Gastroesophageal sphincter (tissue), 4 donors: ENCODE results near the gene PSAP. TPM values are rescaled to one million over a fixed set of nuclear protein-coding genes. Genes with fewer than 3 reads are reported as not detected.

ENCODE experiments used
- ATAC-seq: fragments of 150-250 bp; one replicate; pipeline ENCODE4 v1.9.1; 2016; ENCODE audit warnings: mild to moderate bottlenecking, moderate library complexity
- H3K27ac ChIP-seq, 4 donors: fragments of 200-600 bp; sonication (generic) in 3 of 4; 1 replicate in 3 of 4; 2 replicates in 1 of 4; pipeline ENCODE4 v1.5.1; 2016 to 2019
- H3K27me3 ChIP-seq: fragments of 200-600 bp; sonication (generic); one replicate; pipeline ENCODE4 v1.5.1; 2019
- H3K36me3 ChIP-seq, 2 donors: fragments of 200-600 bp; sonication (generic); one replicate each; pipeline ENCODE4 v1.5.1; 2019; ENCODE audit warnings: control low read depth in 1 of 2
- H3K4me1 ChIP-seq, 3 donors: fragments of 200-600 bp; sonication (generic); 1 replicate in 2 of 3; 2 replicates in 1 of 3; pipeline ENCODE4 v1.5.1; 2016 to 2019; ENCODE audit warnings: control low read depth in 2 of 3
- H3K4me3 ChIP-seq, 2 donors: fragments of 200-600 bp; sonication (generic); one replicate each; pipeline ENCODE4 v1.5.1; 2019; ENCODE audit warnings: mild to moderate bottlenecking in 1 of 2, moderate library complexity in 1 of 2
- H3K9me3 ChIP-seq, 3 donors: fragments of 200-600 bp; sonication (generic); one replicate each; pipeline ENCODE4 v1.5.1; 2017 to 2019; ENCODE audit warnings: control low read depth in 2 of 3
- CTCF ChIP-seq, 4 experiments: fragments of 200-600 bp in 2 of 4; fragments of 450-650 bp in 2 of 4; sonication (generic) in 1 of 4; IDR thresholded peaks; one replicate each; pipeline ENCODE4 v1.5.1; 2017 to 2019; ENCODE audit warnings: antibody characterized with exemption in 4 of 4, mild to moderate bottlenecking in 2 of 4, moderate library complexity in 2 of 4
- EP300 ChIP-seq: sonication (generic); formaldehyde crosslinking; IDR thresholded peaks from one replicate; pipeline ENCODE4 v1.6.1; 2017; ENCODE audit warnings: antibody characterized with exemption, mild to moderate bottlenecking
- POLR2A ChIP-seq, 2 donors: fragments of 450-650 bp; IDR thresholded peaks; one replicate each; pipeline ENCODE4 v1.6.1; 2017; ENCODE audit warnings: antibody characterized with exemption in 2 of 2, mild to moderate bottlenecking in 2 of 2, moderate library complexity in 1 of 2
- POLR2AphosphoS5 ChIP-seq: sonication (generic); formaldehyde crosslinking; IDR thresholded peaks from one replicate; pipeline ENCODE4 v1.6.1; 2017; ENCODE audit warnings: antibody characterized with exemption
- WGBS, 2 donors: methylation state at CpG; one replicate each; pipeline ENCODE4 v1.1.5; 2018; ENCODE audit warnings: low coverage in 1 of 2; 5-methylcytosine and 5-hydroxymethylcytosine counted together
- total RNA-seq, 4 donors: library from RNA; depleted of rRNA; stranded (reverse); fragments of >200 nt; gene quantifications; one replicate each; pipeline ENCODE4 v1.1.0, GENCODE V29; 2016

PSAP gene
- total RNA-seq, 4 donors from 2014 or later = 604 to 881 (median 718) TPM

- Histone ChIP-seq H3K4me3 (no peak overlapping the region), H3K27ac (no peak overlapping the region), H3K4me1 (peaks cover 0 to 21% (median 4%) of the 10 kb centered on the region in 3 donors), H3K27me3 (no peaks in the 10 kb centered on the region), H3K9me3 (no peaks in the 10 kb centered on the region), H3K36me3 (peaks cover 0 to 27% of the 10 kb centered on the region in 2 donors)
- 76 to 83% methylated on average over 7 to 11 of the region's 19 CpGs for WGBS, 2 donors
- TF ChIP-seq POLR2A (IDR thresholded peaks at IDR 0.05) (no peak), CTCF (IDR thresholded peaks at IDR 0.05) (no peak), EP300 (no peak), POLR2AphosphoS5 (no peak)
- no peak for ATAC-seq
Measured at GRCh38 chr10:71811351-71811750, 39.7 kb downstream of the PSAP start.

DNA sequence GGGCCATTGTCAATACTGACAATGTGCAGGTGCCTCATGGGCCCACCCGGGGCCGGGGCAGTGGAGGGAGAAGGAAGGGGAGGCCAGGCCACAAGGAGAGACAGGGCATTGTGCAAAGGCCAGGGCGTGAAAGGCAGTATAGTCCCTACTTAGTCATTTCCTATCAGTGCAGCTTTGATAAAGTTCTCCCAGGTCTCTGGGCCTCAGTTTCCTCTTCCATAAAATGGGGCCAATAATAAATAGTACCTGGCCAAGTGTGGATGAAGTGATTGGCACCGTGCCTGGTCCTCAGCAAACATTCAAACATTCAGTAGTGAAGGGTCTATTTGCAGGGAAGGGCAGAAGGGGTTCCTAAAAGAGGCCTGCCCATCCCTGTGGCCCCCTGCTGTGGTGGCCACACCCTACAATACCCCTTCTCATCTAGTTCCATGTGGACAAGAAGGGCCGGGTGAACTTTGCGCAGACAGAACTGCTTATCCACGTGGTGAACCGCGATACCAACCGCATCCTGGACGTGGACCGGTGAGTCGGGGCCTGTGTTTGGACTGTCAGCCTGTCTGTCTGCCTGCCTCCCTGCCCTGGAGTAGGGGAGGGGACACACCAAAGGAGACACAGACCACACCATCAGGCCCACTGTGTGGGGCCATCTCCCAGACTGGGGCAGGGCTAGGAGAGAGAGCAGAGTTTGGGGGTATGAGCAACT, 40.9 kb downstream of the PSAP start:
- H3K36me3 ChIP-seq = peaks cover 0 to 16% of the 10 kb centered on the region in 2 donors
- no peak overlapping the region for H3K4me3 ChIP-seq
- no peak for ATAC-seq
- H3K27ac ChIP-seq = no peak overlapping the region
- TF ChIP-seq POLR2A (IDR thresholded peaks at IDR 0.05) = no peak
- no peak for TF ChIP-seq POLR2AphosphoS5
- no peak for TF ChIP-seq CTCF (IDR thresholded peaks at IDR 0.05)
- no peak for TF ChIP-seq EP300
- H3K4me1 ChIP-seq = peaks cover 0 to 24% (median 4%) of the 10 kb centered on the region in 3 donors
- H3K27me3 ChIP-seq = no peaks in the 10 kb centered on the region
- H3K9me3 ChIP-seq = no peaks in the 10 kb centered on the region
- WGBS, 2 donors = 73 to 88% methylated on average over 3 to 11 of the region's 13 CpGs

DNA sequence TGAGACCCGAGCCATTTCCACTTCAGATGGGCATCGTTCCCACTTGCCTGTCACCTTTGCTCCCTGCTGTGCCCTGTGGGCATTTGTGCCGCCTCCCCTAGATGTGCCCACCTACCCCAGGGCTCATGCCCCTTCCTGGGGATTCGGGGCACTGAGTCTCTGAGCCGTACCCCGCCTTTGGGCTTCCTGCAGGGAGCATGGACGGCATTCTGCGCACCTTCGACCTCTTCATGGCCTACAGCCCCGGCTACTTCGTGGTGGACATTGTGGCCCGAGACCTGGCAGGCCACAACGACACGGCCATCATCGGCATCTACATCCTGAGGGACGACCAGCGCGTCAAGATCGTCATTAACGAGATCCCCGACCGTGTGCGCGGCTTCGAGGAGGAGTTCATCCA, 41.4 kb downstream of the PSAP start:
- ATAC-seq = no peak
- Histone ChIP-seq H3K27ac (no peak overlapping the region), H3K27me3 (no peaks in the 10 kb centered on the region), H3K4me3 (no peak overlapping the region), H3K36me3 (peaks cover 0 to 10% of the 10 kb centered on the region in 2 donors), H3K9me3 (no peaks in the 10 kb centered on the region), H3K4me1 (peaks cover 0 to 24% (median 4%) of the 10 kb centered on the region in 3 donors)
- TF ChIP-seq POLR2AphosphoS5 (no peak), EP300 (no peak), CTCF (IDR thresholded peaks at IDR 0.05) (no peak), POLR2A (IDR thresholded peaks at IDR 0.05) (no peak)
- WGBS, 2 donors = 89 to 93% methylated on average over 12 to 13 of the region's 25 CpGs

DNA sequence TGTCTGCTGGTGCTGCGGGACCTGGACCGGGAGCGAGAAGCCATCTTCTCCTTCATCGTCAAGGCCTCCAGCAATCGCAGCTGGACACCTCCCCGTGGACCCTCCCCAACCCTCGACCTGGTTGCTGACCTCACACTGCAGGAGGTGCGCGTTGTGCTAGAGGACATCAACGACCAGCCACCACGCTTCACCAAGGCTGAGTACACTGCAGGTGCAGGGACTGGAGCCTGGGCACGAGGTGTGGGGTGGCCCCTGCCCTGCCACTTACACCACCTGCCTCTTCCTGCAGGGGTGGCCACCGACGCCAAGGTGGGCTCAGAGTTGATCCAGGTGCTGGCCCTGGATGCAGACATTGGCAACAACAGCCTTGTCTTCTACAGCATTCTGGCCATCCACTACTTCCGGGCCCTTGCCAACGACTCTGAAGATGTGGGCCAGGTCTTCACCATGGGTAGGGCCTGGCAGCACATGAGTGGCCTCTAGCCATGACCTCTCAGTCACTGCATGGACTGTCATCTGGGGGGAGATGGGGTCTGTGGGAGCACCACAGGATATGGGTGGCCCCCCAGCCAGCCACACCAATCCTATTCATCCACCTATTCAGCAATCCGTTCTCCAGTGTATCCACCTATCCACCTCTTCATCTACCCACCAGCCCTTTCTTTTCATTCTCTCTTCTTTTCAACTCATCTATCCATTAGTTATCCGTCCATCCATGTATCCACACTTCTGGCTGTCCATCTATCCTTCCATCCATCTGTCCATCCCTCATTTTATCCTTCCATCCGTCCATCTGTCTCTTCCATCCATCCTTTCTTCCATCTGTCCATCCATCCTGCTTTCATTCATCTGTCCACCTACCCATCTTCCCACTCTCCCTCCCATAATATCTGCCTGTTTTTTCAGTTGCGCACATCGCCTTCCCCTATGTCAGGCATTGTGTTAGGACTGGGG, 43.2 kb downstream of the PSAP start:
- no peak for ATAC-seq
- Histone ChIP-seq H3K27me3 (no peaks in the 10 kb centered on the region), H3K4me3 (no peak overlapping the region), H3K36me3 (peaks cover 0 to 1% of the 10 kb centered on the region in 2 donors), H3K9me3 (no peaks in the 10 kb centered on the region), H3K27ac (no peak overlapping the region), H3K4me1 (peaks cover 0 to 20% (median 4%) of the 10 kb centered on the region in 3 donors)
- no peak for TF ChIP-seq POLR2AphosphoS5
- no peak for TF ChIP-seq EP300
- TF ChIP-seq POLR2A (IDR thresholded peaks at IDR 0.05) = no peak
- TF ChIP-seq CTCF (IDR thresholded peaks at IDR 0.05) = no peak
- WGBS, 2 donors = 86 to 94% methylated on average over 2 to 7 of the region's 21 CpGs
